ENCODE results near the gene F13B. TPM values are rescaled to one million over a fixed set of nuclear protein-coding genes. Genes with fewer than 3 reads are reported as not detected.

F13B gene
- total RNA-seq, 1 donor from 2014 or later = not detected

DNA sequence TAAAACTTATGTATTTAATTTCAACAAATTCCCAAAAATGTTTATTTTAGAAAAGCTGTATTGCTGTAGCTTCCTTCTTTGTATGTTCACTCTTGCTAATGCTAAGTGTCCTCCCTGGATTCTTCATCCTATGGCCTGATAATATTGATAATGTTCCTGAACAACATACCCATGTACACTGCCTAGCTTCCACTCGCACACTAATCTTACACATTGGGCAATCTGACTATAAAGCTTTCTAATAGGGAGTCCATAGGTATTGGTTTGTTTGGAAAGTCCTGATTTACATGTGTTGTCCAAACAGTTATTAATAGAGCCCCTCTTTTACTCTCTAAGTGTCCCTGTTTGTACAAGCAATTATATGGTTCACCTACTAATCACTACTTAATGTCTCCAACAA is 783 bp downstream of the F13B start:
- H3K4me3 ChIP-seq (ENCODE audit: low read depth, low read length) = no peak overlapping the region
- H3K27me3 ChIP-seq (ENCODE audit: control insufficient read depth, insufficient read depth, low read length) = no peaks in the 10 kb centered on the region
- H3K36me3 ChIP-seq (ENCODE audit: control insufficient read depth, insufficient read depth, low read length) = no peaks in the 10 kb centered on the region
- no peak for DNase-seq (ENCODE audit: low read depth)
- TF ChIP-seq, protein P1, sequence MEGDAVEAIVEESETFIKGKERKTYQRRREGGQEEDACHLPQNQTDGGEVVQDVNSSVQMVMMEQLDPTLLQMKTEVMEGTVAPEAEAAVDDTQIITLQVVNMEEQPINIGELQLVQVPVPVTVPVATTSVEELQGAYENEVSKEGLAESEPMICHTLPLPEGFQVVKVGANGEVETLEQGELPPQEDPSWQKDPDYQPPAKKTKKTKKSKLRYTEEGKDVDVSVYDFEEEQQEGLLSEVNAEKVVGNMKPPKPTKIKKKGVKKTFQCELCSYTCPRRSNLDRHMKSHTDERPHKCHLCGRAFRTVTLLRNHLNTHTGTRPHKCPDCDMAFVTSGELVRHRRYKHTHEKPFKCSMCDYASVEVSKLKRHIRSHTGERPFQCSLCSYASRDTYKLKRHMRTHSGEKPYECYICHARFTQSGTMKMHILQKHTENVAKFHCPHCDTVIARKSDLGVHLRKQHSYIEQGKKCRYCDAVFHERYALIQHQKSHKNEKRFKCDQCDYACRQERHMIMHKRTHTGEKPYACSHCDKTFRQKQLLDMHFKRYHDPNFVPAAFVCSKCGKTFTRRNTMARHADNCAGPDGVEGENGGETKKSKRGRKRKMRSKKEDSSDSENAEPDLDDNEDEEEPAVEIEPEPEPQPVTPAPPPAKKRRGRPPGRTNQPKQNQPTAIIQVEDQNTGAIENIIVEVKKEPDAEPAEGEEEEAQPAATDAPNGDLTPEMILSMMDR (IDR thresholded peaks at IDR 0.05; ENCODE audit: insufficient read depth, low read length, poor library complexity, severe bottlenecking) = no peak

DNA sequence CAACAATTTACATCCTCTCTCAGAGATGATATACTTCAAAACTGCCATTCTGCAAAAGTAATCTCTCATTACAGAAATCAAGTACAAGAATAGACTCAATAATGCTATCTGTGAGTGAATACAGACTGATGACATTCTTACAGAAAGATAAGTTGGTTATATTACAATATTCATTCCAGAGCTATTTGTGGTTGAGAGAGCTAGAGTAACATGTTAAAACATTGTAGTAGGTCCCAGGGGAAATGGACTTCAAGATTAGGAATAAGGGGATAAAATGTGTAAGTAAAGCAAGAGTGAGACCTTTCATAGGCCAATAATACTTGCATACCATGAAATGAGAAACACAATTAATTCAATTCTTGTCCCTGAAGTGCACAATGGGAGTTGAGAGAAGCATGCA is 1.5 kb downstream of the F13B start:
- no peak for DNase-seq (ENCODE audit: low read depth)
- Histone ChIP-seq H3K4me3 (ENCODE audit: low read depth, low read length) (no peak overlapping the region), H3K27me3 (ENCODE audit: control insufficient read depth, insufficient read depth, low read length) (no peaks in the 10 kb centered on the region), H3K36me3 (ENCODE audit: control insufficient read depth, insufficient read depth, low read length) (no peaks in the 10 kb centered on the region)
- TF ChIP-seq, protein P1 (IDR thresholded peaks at IDR 0.05; ENCODE audit: insufficient read depth, low read length, poor library complexity, severe bottlenecking) = no peak

DNA sequence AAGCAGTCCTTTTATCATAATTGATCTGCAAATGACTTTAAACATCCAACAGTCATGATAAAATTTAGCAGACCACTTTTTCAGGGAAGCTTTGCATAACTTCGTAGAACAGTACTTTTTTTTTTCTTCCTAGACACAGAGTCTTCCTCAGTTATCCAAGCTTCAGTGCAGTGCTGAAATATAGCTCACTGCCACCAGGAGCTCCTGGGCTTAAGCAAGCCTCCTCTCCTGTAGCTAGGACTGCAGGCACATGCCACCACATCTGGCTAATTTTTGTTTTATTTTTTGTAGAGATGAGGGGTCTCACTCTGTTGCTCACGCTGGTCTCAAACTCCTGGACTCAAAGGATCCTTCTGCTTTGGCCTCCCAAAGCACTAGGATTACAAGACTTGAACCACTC is 3.8 kb downstream of the F13B start:
- no peaks in the 10 kb centered on the region for H3K27me3 ChIP-seq (ENCODE audit: control insufficient read depth, insufficient read depth, low read length)
- no peak for DNase-seq (ENCODE audit: low read depth)
- TF ChIP-seq, protein P1 (IDR thresholded peaks at IDR 0.05; ENCODE audit: insufficient read depth, low read length, poor library complexity, severe bottlenecking) = no peak
- H3K36me3 ChIP-seq (ENCODE audit: control insufficient read depth, insufficient read depth, low read length) = no peaks in the 10 kb centered on the region
- H3K4me3 ChIP-seq (ENCODE audit: low read depth, low read length) = no peak overlapping the region

DNA sequence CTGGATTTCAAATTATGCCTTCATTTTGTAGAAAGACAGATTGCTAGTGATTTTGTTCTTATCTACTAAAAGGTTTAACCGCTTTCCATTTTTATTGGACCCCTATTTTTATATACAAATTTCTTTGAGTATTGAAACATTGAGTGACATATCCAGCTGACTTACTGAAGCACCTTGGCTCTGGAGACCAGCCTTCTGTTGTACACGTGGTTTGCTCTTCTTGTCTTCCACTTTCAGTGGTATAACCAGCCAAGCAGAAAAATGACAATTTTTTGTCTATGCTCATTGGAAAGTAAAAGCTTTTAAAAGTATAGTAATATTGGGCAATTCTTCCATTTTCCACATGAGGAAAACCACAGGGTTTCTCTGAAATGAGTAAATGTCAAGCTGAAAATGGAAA is 4.4 kb downstream of the F13B start:
- Histone ChIP-seq H3K36me3 (ENCODE audit: control insufficient read depth, insufficient read depth, low read length) (no peaks in the 10 kb centered on the region), H3K27me3 (ENCODE audit: control insufficient read depth, insufficient read depth, low read length) (no peaks in the 10 kb centered on the region), H3K4me3 (ENCODE audit: low read depth, low read length) (no peak overlapping the region)
- no peak for DNase-seq (ENCODE audit: low read depth)
- TF ChIP-seq, protein P1 (IDR thresholded peaks at IDR 0.05; ENCODE audit: insufficient read depth, low read length, poor library complexity, severe bottlenecking) = no peak

DNA sequence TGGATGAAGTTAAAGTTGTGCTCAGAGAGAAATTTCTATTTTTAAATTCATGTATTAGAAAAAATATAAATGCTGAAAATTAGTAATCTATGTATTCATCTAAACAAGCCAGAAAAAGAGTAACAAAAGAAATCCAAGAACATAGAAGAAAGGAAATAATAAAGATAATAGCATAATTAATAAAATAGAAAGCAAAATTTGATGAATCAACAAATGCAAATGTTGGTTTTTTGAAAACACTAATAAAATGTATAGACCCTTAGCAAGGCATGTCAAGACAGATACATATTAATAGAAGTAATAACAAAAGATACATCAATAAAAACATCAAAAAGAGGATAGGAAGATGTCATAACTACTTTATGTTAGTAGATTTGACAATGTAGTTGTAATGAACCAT is 18.0 kb downstream of the F13B start:
- Histone ChIP-seq H3K27me3 (ENCODE audit: control insufficient read depth, insufficient read depth, low read length) (no peaks in the 10 kb centered on the region), H3K36me3 (ENCODE audit: control insufficient read depth, insufficient read depth, low read length) (no peaks in the 10 kb centered on the region), H3K4me3 (ENCODE audit: low read depth, low read length) (no peak overlapping the region)
- TF ChIP-seq, protein P1 (IDR thresholded peaks at IDR 0.05; ENCODE audit: insufficient read depth, low read length, poor library complexity, severe bottlenecking) = no peak
- DNase-seq (ENCODE audit: low read depth) = no peak

DNA sequence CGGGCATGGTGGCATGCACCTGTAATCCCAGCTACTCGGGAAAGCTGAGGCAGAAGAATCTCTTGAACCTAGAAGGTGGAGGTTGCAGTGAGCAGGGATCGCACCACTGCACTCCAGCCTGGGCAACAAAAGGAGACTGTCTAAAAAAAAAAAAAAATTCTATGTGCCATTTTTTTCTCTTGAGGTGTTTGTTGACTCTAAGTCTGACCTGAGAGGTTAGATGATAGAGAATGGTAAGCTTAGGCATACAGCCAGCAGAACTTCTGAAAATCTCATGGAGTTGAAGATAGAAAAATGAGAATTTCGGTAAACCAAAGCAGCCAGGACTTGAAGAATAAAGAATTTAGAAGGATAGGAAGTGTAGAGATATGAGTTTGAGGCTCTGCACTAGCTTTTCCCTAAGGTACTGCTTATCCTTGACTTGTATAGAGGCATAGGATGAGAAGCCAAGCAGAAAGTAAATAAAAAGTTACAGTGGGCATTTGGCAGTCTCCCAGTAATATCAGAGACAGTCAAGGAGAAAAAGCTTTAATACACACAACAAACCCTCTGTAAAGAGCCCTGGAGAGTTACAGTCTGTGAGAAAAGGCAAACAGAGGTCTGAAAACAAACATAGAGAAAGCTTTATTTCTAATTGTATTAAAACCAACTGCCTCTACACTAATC is 24.3 kb downstream of the F13B start:
- H3K27me3 ChIP-seq (ENCODE audit: control insufficient read depth, insufficient read depth, low read length) = no peaks in the 10 kb centered on the region
- no peaks in the 10 kb centered on the region for H3K36me3 ChIP-seq (ENCODE audit: control insufficient read depth, insufficient read depth, low read length)
- no peak for DNase-seq (ENCODE audit: low read depth)
- TF ChIP-seq, protein P1 (IDR thresholded peaks at IDR 0.05; ENCODE audit: insufficient read depth, low read length, poor library complexity, severe bottlenecking) = no peak
- no peak overlapping the region for H3K4me3 ChIP-seq (ENCODE audit: low read depth, low read length)

All from kidney epithelial cell (primary cell).